Activated T-helper 1 cell treated with anti-CD3 and anti-CD28 coated beads, Interleukin-12 subunit alpha, Interleukin-12 subunit beta, Interleukin-2, Interleukin-4 antibody, amounts not matched to agents 30 ng/mL and 10 ng/mL and 1 ng/mL, durations not matched to agents 14 hours and 24 hours and 36 hours (primary cell): ENCODE data around the gene PDE8B. TPM values are rescaled to one million over a fixed set of nuclear protein-coding genes. Genes with fewer than 3 reads are reported as not detected.

ENCODE experiments used
- DNase-seq: peaks from one replicate; pipeline ENCODE4 v3.0.0; 2021; ENCODE audit warnings: low spot score
- H3K27ac Mint-ChIP-seq: one replicate; pipeline ENCODE4 v1.8.0; 2021; ENCODE audit warnings: mild to moderate bottlenecking, mixed read lengths
- H3K27me3 Mint-ChIP-seq: one replicate; pipeline ENCODE4 v1.8.0; 2022; ENCODE audit warnings: mild to moderate bottlenecking, moderate library complexity, mixed read lengths; ENCODE audit not compliant: insufficient read depth
- H3K36me3 Mint-ChIP-seq: one replicate; pipeline ENCODE4 v1.8.0; 2021; ENCODE audit warnings: low read depth, mixed read lengths
- H3K4me1 Mint-ChIP-seq: one replicate; pipeline ENCODE4 v1.8.0; 2021; ENCODE audit warnings: low read depth, mixed read lengths
- H3K4me3 Mint-ChIP-seq: one replicate; pipeline ENCODE4 v1.8.0; 2021; ENCODE audit warnings: mild to moderate bottlenecking, moderate library complexity, mixed read lengths
- H3K9me3 Mint-ChIP-seq: one replicate; pipeline ENCODE4 v1.8.0; 2021; ENCODE audit warnings: mixed read lengths
- intact Hi-C: fragments of 100-400 bp; cut with micrococcal nuclease; formaldehyde crosslinking; loops from one replicate; pipeline ENCODE4 v1.15.1; 2024
- total RNA-seq: library from RNA; stranded (reverse); gene quantifications from 2 replicates; pipeline ENCODE4 v1.2.3, GENCODE V29; 2022

The PDE8B gene
- total RNA-seq, 1 donor from 2014 or later: 0.16 TPM

DNA sequence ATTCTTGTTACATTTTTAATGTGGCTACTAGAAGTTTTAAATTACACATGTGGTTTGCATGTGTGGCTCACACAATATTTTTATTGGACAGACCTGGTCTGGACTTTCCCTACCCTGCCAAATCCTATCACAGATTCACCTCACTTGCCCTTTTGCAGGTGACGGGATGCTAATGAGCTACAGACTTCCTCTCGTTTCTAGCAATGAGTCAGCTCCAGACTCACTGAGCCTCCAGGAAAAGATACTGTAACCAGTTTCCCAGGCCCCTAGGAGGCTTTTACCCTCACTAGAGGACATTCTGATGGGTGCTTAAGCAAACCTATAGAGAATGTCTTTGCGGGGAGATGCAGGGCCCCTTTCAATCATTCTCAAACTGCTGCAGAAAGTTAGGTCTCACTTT is 146.3 kb downstream of the PDE8B start:
- Mint-ChIP-seq H3K36me3 (no peaks in the 10 kb centered on the region), H3K4me1 (peaks cover 18% of the 10 kb centered on the region), H3K9me3 (no peaks in the 10 kb centered on the region), H3K27ac (no peak overlapping the region), H3K27me3 (peaks cover 10% of the 10 kb centered on the region), H3K4me3 (no peak overlapping the region)
- DNase-seq: peak; percentile 26
- intact Hi-C loops: loop anchor here (1.0 kb wide), 3 partner anchors 23 to 27 kb away; no protein-coding TSS in a partner anchor

DNA sequence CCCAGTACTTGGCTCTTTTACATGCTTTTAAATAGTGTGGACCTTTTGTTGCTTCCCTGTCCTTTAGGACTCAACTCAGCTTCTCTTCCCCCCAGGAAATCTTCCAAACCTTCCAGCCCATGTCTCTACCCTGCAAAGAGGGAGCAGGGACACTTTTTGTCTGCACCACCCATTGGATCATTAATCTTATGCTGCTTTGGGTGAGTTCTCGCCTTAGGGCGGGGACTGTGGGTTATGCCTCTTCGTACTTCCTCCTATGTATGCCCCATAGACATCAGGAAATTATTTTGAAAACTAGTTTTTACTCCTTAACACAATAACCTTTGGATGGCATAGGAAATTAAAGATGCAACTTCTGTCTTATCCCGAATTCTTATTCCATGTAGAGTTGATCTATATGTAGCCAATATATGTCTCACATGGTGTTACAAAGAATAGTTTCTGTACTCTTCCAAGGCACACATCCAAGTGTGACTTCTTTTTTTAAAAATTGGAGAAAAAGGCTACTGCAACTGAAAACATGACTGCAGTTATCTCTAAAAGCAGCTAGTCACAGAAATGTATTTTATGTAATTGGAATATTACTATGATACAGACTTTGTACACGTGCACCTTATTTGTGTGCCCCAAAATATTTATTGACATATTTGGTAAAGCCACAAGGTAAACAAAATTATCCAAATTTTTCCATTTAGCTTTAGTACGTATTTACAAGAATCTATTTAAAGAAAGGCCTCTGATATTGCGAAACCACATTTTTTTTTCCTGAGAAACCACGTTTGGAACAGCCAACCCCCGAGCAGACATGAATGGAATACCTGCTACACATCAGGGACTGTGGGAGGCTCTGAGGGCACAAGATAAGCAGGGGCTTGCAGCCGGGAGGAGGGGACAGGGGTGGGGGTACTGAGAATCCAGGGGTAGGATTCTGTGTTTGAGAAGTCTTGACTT is 148.1 kb downstream of the PDE8B start:
- no peak for DNase-seq
- Mint-ChIP-seq H3K36me3 (no peaks in the 10 kb centered on the region), H3K9me3 (no peaks in the 10 kb centered on the region), H3K4me1 (peaks cover 18% of the 10 kb centered on the region), H3K4me3 (no peak overlapping the region), H3K27ac (no peak overlapping the region), H3K27me3 (peaks cover 10% of the 10 kb centered on the region)
- intact Hi-C loops: no loop called here

DNA sequence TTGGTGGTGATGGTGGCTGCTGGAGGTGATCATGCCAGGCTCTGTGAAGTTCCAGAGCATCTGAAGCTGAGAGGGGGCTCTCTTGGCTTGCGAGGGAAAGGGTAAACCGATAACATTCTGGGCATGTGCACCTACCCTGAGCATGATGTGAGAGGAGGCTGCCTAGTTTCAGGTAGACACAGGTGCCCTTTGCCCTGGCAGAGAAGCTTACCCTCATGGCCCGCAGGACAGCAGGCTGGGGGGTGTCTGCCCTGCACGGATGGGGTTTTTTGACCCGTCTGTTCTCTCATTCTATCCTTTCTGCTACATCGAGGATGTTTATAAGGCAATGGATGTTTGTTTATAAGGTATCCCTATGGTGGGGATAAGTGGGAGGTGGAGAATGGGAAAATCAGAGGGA is 148.8 kb downstream of the PDE8B start:
- no peaks in the 10 kb centered on the region for H3K9me3 Mint-ChIP-seq
- H3K4me3 Mint-ChIP-seq: no peak overlapping the region
- intact Hi-C loops: no loop called here
- no peaks in the 10 kb centered on the region for H3K36me3 Mint-ChIP-seq
- H3K4me1 Mint-ChIP-seq: peaks cover 18% of the 10 kb centered on the region
- no peak for DNase-seq
- H3K27me3 Mint-ChIP-seq: peaks cover 7% of the 10 kb centered on the region
- H3K27ac Mint-ChIP-seq: no peak overlapping the region

DNA sequence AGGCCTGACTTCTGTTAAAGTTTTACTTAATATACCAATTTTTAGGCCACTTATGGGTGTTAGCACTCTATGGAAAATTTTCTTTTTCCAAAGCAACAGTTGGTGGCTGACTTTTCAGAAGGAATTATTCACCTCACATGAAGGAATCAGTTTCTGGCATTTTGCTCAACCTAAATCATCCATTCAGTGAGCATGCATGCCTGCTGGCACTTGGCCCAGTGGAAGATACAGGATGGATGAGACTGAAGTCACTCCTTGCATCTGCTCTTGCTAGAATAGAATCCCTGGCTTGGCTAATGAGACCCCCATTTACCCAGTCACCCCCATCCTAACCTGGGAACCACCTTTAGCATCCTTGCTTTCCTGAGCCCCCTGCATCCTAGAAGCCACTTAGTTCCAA is 149.9 kb downstream of the PDE8B start:
- intact Hi-C loops: no loop called here
- no peak for DNase-seq
- Mint-ChIP-seq H3K27me3 (peaks cover 4% of the 10 kb centered on the region), H3K9me3 (no peaks in the 10 kb centered on the region), H3K4me1 (peaks cover 18% of the 10 kb centered on the region), H3K27ac (no peak overlapping the region), H3K36me3 (no peaks in the 10 kb centered on the region), H3K4me3 (no peak overlapping the region)

DNA sequence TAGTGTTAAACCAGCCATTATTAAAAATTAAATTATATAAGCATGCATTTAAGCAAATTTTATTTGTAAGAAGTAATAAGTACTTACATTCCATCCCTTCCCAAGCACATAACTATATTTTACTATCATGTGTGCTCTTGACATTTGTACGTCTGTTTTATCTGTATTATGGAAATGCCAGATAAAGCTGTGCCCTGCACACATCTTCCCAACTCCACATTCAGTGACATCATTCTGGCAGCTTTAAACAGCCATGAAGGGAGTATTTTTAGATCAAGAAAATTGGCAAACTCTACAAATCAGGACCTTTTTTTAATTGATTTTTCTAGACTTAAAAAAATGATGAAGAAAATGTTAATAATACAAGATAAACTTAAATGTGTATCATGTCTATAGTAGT is 150.5 kb downstream of the PDE8B start:
- DNase-seq: no peak
- H3K4me3 Mint-ChIP-seq: no peak overlapping the region
- intact Hi-C loops: no loop called here
- no peaks in the 10 kb centered on the region for H3K9me3 Mint-ChIP-seq
- no peaks in the 10 kb centered on the region for H3K36me3 Mint-ChIP-seq
- H3K4me1 Mint-ChIP-seq: peaks cover 18% of the 10 kb centered on the region
- H3K27me3 Mint-ChIP-seq: peaks cover 4% of the 10 kb centered on the region
- no peak overlapping the region for H3K27ac Mint-ChIP-seq

DNA sequence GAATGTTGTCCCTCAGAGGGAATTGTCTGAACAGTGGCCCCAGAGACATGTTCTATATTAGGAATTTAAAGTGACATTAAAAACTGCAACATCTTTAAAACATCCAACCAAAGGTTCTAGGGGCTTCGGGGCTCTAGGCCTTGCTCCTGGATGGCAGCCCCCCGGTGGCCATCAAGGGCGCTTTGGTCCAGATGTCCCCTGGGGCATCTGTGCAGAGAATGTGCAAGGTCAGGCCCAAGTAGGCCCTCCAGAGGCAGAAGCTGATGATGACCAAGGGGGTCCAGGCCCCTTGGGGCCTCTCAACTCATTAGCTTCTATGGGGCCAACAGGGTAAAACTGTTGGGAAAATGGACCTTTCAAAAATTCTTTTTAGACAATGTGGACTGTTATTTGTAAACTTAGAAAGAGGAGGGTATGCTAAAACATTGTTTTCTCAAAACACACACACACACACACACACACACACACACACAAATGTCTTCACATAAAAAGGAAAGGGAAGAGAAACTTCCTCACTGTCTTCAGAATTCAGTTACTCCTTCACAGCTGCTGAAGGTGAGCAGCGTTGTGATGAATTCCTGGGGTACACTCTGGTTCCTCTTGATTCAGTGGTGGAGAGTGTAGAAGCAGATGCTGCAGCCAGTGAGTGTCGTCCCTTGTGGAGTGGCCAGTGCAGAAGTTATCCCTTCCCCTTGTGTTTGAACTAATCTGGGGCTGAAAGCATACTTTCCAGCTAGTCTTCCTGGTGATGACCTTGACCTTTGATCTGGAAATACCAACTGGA is 156.4 kb downstream of the PDE8B start:
- no peaks in the 10 kb centered on the region for H3K4me1 Mint-ChIP-seq
- H3K36me3 Mint-ChIP-seq: no peaks in the 10 kb centered on the region
- intact Hi-C loops: no loop called here
- H3K4me3 Mint-ChIP-seq: no peak overlapping the region
- no peak for DNase-seq
- H3K27ac Mint-ChIP-seq: no peak overlapping the region
- no peaks in the 10 kb centered on the region for H3K9me3 Mint-ChIP-seq
- no peaks in the 10 kb centered on the region for H3K27me3 Mint-ChIP-seq

DNA sequence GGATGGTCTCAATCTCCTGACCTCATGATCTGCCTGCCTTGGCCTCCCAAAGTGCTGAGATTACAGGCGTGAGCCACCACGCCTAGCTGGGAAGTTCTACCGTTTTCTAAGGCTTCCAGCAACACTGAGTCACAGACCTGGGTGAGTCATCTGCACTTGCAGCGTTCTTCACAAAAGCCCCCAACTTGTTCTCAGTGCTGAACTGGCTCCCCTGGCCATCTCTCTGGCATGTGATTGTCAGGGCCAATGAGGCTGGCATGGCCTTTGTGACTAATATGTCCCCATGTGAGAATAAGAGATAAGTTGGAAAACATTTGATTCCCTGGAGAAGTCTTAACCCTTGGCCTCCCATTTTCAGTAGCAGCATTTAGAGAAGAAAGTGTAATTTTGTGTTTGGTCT is 157.3 kb downstream of the PDE8B start:
- no peak for DNase-seq

DNA sequence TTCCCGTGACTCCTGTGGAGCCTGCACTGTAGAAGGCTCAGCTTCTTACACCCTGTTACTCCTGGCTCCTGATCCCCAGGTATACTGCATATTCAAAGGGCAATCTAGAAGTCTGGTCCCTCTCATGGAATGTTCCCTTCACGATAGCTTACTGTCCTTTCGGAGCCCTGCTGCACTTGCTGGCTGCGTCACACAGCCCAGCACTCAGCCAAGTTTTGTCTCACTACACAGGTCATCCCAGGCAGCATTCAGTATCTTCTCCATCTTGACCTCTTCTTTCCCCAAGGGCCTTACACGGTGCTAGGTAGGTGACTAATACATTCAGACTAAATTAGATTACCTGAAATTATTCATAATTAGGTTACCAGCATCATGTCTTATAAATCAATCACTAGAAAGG is 157.9 kb downstream of the PDE8B start:
- intact Hi-C loops: no loop called here
- no peak for DNase-seq
- H3K4me1 Mint-ChIP-seq: no peaks in the 10 kb centered on the region
- no peak overlapping the region for H3K4me3 Mint-ChIP-seq
- no peak overlapping the region for H3K27ac Mint-ChIP-seq
- H3K27me3 Mint-ChIP-seq: no peaks in the 10 kb centered on the region
- H3K9me3 Mint-ChIP-seq: no peaks in the 10 kb centered on the region
- H3K36me3 Mint-ChIP-seq: no peaks in the 10 kb centered on the region

More for the DNA sequence above, 157.3 kb downstream of the PDE8B start:
- no peaks in the 10 kb centered on the region for H3K36me3 Mint-ChIP-seq
- intact Hi-C loops: no loop called here
- H3K4me3 Mint-ChIP-seq: no peak overlapping the region
- H3K27ac Mint-ChIP-seq: no peak overlapping the region
- H3K9me3 Mint-ChIP-seq: no peaks in the 10 kb centered on the region
- no peaks in the 10 kb centered on the region for H3K27me3 Mint-ChIP-seq
- no peaks in the 10 kb centered on the region for H3K4me1 Mint-ChIP-seq

DNA sequence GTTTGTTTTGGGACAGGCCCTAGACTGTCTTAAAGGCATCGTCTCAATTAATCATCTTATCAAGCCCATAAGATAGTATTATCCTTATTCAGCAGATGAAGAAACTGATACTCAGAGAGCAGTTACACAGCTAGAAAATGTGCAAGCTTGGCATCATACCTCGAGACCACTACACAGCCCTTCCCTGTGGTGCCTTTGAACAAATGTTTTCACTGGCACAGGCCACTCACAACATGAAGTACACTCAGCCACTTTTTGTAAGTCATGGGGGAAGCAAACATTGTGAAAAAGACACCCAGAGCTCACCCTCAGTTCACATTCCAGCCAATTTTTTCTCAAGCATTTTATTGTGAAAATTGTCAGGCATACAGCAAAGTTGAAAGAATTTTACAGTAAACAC is 159.1 kb downstream of the PDE8B start:
- intact Hi-C loops: no loop called here
- Mint-ChIP-seq H3K36me3 (no peaks in the 10 kb centered on the region), H3K4me3 (no peak overlapping the region), H3K27ac (no peak overlapping the region), H3K27me3 (no peaks in the 10 kb centered on the region), H3K9me3 (no peaks in the 10 kb centered on the region), H3K4me1 (no peaks in the 10 kb centered on the region)
- no peak for DNase-seq

DNA sequence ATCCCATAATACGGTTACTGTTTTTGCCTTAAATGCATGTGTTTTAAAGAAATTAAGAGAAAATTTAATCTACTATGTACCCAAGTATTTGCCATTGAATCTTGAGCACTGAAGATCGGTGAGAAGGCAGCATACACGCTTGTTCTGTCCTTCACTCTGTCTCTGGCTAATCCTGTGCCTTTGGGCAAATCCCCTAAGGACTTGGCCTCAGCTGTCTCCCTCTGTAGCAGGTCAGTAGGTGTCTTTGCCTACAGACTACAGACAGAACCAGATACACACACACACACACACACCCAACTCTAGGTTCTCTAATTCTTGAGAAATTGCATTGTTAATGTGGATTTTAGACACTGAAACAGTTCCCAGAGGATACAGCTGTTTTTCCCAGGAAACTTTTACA is 164.2 kb downstream of the PDE8B start:
- no peak for DNase-seq
- Mint-ChIP-seq H3K4me1 (peaks cover 12% of the 10 kb centered on the region), H3K9me3 (peaks cover 6% of the 10 kb centered on the region), H3K27ac (no peak overlapping the region), H3K27me3 (peaks cover 2% of the 10 kb centered on the region), H3K36me3 (no peaks in the 10 kb centered on the region), H3K4me3 (no peak overlapping the region)
- intact Hi-C loops: no loop called here

DNA sequence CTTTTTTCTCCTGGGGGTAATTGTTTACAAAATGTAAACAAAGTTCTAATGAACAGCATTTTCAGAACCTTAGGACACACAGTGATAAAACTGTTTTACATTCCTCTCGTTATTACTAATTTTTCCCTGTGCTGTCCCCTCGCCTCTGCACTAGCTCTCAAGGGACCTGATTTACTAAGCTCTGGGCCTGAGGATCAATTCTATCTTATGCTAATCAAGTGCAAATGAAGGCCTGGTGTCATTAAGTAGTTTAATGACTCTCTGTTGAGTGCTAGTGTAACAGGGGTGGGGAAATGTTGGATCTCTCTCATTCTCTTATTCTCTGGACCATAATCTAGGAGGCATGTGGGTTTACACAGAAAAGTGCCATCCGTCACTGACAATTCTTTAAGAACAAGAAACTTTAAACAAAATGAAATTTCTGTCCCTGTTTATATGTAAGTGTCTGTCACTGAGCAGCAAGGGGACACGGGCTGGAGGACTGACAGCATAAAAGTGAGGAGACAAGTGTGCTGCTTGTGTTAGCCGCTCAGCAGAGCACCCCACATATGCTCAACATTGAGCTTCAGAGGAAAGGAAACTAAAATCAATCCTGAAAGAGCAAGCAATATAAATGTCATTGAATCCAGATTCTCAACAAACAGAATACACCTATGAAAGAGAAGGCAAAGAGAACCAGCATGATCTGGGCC is 166.3 kb downstream of the PDE8B start:
- H3K27me3 Mint-ChIP-seq: peaks cover 2% of the 10 kb centered on the region
- H3K4me1 Mint-ChIP-seq: peaks cover 30% of the 10 kb centered on the region
- peaks cover 6% of the 10 kb centered on the region for H3K9me3 Mint-ChIP-seq
- intact Hi-C loops: no loop called here
- no peak for DNase-seq
- no peak overlapping the region for H3K27ac Mint-ChIP-seq
- H3K4me3 Mint-ChIP-seq: no peak overlapping the region
- peaks cover 2% of the 10 kb centered on the region for H3K36me3 Mint-ChIP-seq

DNA sequence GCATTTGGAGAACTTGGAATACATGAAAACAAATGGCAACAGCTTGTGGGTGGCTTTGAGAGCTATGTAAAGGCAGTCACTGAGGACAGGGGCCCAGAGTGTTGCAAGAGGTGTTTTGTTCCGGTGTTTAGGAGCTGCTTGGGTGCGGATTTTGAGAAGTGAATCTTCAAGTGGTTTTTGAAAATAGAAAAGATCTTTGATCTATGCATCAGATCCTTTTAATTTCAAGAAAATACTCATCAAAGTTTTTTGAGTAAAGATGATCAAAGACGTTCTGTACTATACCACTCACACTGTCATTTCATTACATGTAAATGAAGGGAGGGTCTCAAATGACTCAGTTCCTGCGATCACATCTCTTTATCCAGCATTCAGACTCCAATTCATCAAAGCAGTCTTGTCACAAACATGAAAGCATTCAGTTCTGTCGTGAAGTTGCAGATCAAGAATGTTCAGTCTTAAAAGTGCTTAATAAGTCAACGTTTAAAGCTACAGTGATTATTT is 169.1 kb downstream of the PDE8B start:
- peaks cover 15% of the 10 kb centered on the region for H3K9me3 Mint-ChIP-seq
- H3K36me3 Mint-ChIP-seq: peaks cover 6% of the 10 kb centered on the region
- H3K4me3 Mint-ChIP-seq: no peak overlapping the region
- H3K27ac Mint-ChIP-seq: peak overlapping the region; percentile 37
- H3K27me3 Mint-ChIP-seq: peaks cover 2% of the 10 kb centered on the region
- H3K4me1 Mint-ChIP-seq: peaks cover 30% of the 10 kb centered on the region
- peak; percentile 32 for DNase-seq
- intact Hi-C loops: loop anchor here (1.0 kb wide), 4 partner anchors 23 to 234 kb away; partner anchors contain the start of gene WDR41
